NCI-H146 (cell line): Measurements from ENCODE around the gene NPTN.
"Not testable (repeated sequence)": the region's sequence is repeated elsewhere in the genome, so short reads cannot be mapped to it uniquely, and the experiment has no call there.

Experiments
- DNase-seq: peaks from one replicate; lab custom pipeline; 2025; lab: John Stamatoyannopoulos, UW

NPTN gene

GRCh38 chr15:73600413-73601335, 32.5 kb downstream of the NPTN start:
- no peak for DNase-seq

DNA sequence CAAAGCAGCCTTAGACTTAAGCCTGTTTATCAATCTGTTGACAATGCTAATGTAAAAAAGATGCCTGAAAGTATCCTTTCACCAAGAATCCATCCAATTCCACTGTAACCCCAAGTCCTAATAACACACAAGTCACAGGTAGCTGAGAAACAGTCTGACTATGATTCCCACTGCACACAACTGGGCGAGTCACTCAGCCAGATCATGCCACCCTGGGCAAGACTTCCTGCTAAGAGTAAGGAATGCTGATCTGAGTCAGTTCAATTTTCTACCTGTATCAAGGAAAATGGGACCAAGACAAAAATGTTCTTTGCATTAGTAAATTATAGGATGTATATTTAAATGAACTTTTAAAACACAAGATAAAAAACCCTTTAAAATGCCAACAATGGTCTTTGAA, 33.3 kb downstream of the NPTN start:
- DNase-seq: no peak

DNA sequence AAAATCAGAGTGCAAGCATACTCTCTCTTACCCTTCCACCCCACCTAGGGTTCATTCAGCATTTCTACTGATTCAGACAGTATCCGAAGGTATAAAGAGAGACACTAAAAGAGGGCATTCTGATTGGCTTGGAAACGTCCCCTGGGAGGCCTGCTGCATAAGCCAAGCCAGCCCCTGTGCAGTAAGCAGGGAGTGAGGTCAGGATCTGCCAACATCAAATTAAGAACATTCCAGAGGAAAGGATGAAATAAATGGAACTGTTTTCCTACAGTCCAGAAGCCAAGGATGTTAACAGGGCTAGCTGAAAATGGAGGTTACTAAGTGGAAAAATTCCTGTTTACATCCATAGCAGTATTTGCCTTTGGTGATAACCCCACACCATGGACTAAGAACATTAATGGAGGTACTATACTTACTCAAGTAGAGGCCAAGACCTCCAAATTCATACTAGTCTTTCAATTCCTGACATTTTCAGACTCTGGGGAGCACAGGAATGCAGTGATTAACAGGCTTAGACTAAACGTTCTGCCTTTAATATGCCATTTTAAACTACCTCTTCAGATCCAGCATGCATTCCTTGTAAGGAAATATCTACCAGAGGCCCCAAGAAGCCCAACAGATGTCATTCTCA, 34.5 kb downstream of the NPTN start:
- no peak for DNase-seq

- DNase-seq: no peak
Measured at GRCh38 chr15:73597036-73597638, 36.1 kb downstream of the NPTN start.

GRCh38 chr15:73596174-73596573, 37.0 kb downstream of the NPTN start:
- no peak for DNase-seq

GRCh38 chr15:73594109-73594508, 39.1 kb downstream of the NPTN start:
- DNase-seq: no peak

- peak; percentile 71 for DNase-seq
Measured at GRCh38 chr15:73593304-73594074, 39.7 kb downstream of the NPTN start.

DNA sequence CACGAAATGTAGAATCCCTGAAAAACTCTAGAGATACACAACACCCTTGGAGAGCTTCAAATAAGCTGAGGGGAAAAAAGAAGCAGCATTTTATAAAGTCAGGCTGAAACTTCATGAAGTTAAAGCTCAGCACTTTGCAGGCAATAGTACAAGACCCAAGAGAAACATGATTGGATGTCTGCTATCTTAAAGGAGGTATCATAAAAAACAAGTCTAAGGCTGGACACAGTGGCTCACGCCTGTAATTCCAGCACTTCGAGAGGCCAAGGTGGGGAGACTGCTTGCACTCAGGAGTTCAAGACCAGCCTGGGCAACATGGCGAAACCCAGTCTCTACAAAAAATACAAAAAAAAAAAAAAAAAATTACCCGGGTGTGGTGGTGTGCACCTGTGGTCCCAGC, 42.9 kb downstream of the NPTN start:
- no peak for DNase-seq

- no peak for DNase-seq
Measured at GRCh38 chr15:73589766-73590165, 43.4 kb downstream of the NPTN start.

DNA sequence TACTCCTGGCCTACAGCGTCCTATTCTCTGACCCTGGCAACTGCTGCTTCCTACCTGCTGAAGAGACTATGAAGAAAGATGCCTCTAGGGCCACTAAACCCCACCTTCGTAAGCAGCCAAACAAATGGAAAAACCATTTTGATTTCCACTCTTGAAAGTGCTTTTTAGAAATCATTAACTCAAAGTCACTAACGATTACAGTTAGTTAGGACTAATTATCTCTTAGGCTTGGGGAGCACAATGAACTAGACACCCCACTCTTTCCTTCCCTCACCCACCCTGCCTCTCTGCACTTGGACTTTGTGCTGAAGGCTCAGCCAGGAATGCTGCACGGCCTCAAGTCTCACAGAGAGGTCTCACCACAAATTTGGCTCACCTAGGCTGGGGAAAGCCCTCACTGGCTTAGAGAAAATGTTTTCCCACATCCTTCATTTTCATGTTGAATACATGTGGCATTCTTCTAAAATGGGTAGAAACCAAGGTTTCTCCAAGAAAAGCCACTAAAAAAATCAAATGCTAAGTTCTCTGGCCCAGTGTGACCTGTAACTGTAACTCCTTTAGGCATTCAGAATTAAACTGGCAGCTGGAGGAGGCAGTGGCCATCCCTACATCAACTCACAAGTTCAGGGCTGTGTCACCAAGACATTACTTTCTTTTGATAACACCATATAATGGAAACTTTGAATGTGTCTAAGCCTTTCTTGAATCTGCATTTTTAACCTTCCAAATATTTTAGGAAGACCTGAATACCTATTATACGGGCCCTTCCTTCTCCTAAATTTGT, 47.1 kb downstream of the NPTN start:
- no peak for DNase-seq

DNA sequence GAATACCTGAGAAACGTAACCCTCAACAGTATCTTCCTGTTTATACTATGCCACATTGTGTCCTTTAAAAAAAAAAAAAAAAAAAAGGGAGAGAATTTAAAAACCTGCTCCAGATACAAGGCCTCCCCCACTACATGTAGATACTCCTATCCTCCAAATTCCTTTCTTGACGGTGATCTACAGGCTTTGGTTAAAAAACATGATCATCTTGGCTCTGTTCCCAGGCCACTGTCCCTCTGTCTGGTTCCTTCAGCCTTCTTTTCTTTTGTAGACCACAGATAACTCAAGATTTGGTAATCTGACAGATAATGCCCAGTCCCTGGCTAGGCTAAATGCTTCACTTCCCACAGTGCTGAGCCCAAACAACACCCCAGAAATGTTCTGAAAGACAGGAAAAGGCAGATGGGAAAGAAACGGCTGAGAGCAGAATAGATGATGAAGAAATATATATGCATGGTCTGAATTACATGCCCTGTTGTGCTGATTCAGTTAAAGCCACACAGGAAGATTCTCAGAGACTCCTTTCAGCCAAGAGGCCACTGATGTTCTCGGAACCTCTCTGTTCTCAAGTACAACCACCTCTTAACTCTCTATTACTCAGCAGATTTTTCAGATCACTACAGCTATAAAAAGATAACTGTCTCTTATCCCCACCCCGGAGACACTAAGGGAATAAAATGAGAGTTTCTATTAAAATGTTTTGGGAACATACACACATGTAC, 48.3 kb downstream of the NPTN start:
- no peak for DNase-seq

- no peak for DNase-seq
Measured at GRCh38 chr15:73583544-73583943, 49.6 kb downstream of the NPTN start.

GRCh38 chr15:73582851-73583379, 50.3 kb downstream of the NPTN start:
- DNase-seq: no peak

GRCh38 chr15:73578026-73578425, 55.2 kb downstream of the NPTN start:
- DNase-seq: peak; percentile 17

DNA sequence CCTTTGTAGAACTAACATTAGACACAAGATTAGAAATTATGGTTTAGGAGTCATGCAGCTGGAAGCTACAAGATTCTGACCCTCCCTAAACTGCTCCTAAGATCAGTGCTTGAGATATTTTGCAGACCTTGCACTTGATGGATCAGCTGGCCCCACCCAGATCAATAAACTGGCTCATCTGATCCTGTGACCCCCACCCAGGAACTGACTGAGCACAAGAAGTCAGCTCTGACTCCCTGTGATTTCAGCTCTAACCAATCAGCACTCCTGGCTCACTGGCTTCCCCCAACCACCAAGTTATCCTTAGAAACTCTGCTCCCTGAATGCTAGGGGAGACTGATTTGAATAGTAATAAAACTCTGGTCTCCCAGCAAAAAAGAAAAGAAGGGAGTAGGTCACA, 55.6 kb downstream of the NPTN start:
- not testable (repeated sequence) for DNase-seq

DNA sequence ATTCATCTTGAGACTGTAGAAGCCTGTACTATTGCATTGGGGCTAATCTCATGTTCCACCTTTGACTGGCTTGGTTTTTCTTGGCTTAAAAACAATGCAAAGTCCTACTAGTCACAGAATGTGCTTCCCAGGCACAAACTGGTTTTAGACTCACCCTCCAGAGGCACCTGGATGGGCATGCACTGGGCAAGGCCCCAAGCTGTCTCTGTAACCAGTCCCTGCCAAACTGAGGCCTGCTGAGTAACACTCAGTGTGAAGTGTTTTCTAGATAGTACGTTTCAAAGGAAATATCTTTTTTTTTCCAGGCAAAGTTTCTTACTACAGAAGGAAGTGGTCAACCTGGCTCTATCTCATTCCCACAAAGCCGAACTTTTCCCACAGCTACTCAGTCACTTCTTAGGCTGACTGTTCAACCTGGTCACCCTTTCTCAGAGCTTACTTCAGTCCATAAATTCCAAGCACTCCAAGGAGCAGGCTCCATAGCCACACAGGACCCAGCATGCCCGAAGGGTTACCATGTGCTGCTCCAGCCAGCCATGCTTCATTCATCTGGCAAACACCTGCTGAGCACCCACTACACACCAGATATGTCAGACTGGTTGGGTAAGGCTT, 57.4 kb downstream of the NPTN start:
- DNase-seq: no peak

DNA sequence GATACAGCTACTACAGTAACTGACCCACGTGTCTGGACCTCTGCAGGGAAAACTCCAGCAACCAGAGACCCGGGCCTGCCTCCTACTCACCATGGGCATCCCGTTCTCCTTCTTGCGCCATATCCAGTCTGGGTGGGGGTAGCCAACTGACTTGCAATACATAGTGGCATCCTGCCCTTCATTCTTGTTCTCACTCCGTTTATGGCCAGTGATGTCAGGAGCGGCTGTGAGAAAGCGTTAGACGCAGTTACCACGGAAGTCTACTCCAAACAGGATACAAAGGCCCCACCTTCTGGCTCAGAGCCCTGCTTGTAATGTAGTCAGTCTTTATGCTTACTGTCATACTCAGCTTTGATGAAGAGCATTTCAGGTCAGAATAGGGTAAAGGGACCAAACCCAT, 59.6 kb downstream of the NPTN start:
- no peak for DNase-seq

GRCh38 chr15:73573037-73573436, 60.2 kb downstream of the NPTN start:
- no peak for DNase-seq

- DNase-seq: no peak
Measured at GRCh38 chr15:73572296-73572695, 60.9 kb downstream of the NPTN start.

DNA sequence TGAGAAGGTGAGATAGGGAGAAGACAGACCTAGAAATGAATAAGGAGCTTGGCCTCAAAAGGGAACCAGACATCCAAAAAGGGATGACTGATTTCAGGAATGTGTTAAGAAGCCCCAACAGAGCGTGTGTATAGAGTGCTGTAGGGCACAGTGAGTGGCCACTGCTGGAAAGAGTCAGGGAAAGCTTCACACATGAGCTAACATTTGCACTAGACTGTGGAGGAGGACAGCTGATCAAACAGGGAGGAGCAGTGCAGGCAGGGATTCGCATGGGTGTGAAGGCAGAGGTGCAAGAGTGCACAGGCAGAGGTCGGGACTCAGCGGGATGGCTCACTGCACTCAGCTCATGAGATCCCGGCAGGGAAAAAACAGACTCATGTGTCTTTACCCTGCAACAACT, 61.8 kb downstream of the NPTN start:
- DNase-seq: peak; percentile 84
